ENCODE results near the gene SHH. TPM values are rescaled to one million over a fixed set of nuclear protein-coding genes. Genes with fewer than 3 reads are reported as not detected.

Gene SHH
- polyA plus RNA-seq, 1 donor (not counting 4 experiments of a cell fraction or from before 2014, with no cell fraction given) = not detected

GRCh38 chr7:155813546-155814315 lies 1.5 kb upstream of the SHH start:
- DNase-seq (ENCODE audit: low read depth, low spot score) (no peak), FAIRE-seq (no peak)
- no peak overlapping the region for H3K4me3 ChIP-seq (ENCODE audit: control insufficient read depth in 2 of 3, extremely low read depth in 1 of 3, insufficient read depth in 2 of 3, low read depth in 1 of 3, low read length in 3 of 3)
- TF ChIP-seq CTCF (optimal IDR thresholded peaks at IDR 0.05 in 1 of 3, IDR thresholded peaks at IDR 0.05 in 1 of 3, conservative IDR thresholded peaks at IDR 0.05 in 1 of 3; ENCODE audit: extremely low read depth in 1 of 3, insufficient read depth in 2 of 3, low read length in 3 of 3) (no peak), EZH2 (IDR thresholded peaks at IDR 0.05; ENCODE audit: low read length) (peak; percentile 53)
- dilution Hi-C loops (cut with MboI; ENCODE audit: extremely low pct_ligation_motif_present, low sequenced_read_pairs) = loop anchor here (25.0 kb wide), 1 partner anchor 874 kb away; no protein-coding TSS in a partner anchor
- no peaks in the 10 kb centered on the region for H3K9me1 ChIP-seq (ENCODE audit: control insufficient read depth, extremely low read depth, insufficient read depth, low read length)
- no peak overlapping the region for H2AFZ ChIP-seq (ENCODE audit: control insufficient read depth, low read length)
- H4K20me1 ChIP-seq (ENCODE audit: control insufficient read depth, extremely low read depth, insufficient read depth, low read length) = no peaks in the 10 kb centered on the region
- H3K4me2 ChIP-seq (ENCODE audit: control insufficient read depth, extremely low read depth, insufficient read depth, low read depth, low read length) = no peak overlapping the region
- H3K36me3 ChIP-seq (ENCODE audit: control insufficient read depth in 2 of 2, extremely low read depth in 1 of 2, insufficient read depth in 2 of 2, low read length in 2 of 2) = no peaks in the 10 kb centered on the region
- H3K79me2 ChIP-seq (ENCODE audit: control insufficient read depth, insufficient read depth, low read length) = no peaks in the 10 kb centered on the region
- no peaks in the 10 kb centered on the region for H3K9me3 ChIP-seq (ENCODE audit: control insufficient read depth, low read depth, low read length)
- no peak overlapping the region for H3K27ac ChIP-seq (ENCODE audit: control insufficient read depth, insufficient read depth, low read length)
- H3K4me1 ChIP-seq (ENCODE audit: control insufficient read depth, extremely low read depth, insufficient read depth, low read length) = peaks cover 4% of the 10 kb centered on the region
- H3K27me3 ChIP-seq (ENCODE audit: control insufficient read depth, extremely low read depth, insufficient read depth, low read length) = peaks cover 59% of the 10 kb centered on the region
- no peak overlapping the region for H3K9ac ChIP-seq (ENCODE audit: control insufficient read depth, extremely low read depth, insufficient read depth, low read length)

GRCh38 chr7:155813125-155813524 lies 862 bp upstream of the SHH start:
- TF ChIP-seq EZH2 (IDR thresholded peaks at IDR 0.05; ENCODE audit: low read length) = no peak
- TF ChIP-seq CTCF (optimal IDR thresholded peaks at IDR 0.05 in 1 of 3, IDR thresholded peaks at IDR 0.05 in 1 of 3, conservative IDR thresholded peaks at IDR 0.05 in 1 of 3; ENCODE audit: extremely low read depth in 1 of 3, insufficient read depth in 2 of 3, low read length in 3 of 3) = no peak
- Histone ChIP-seq H3K27me3 (ENCODE audit: control insufficient read depth, extremely low read depth, insufficient read depth, low read length) (peaks cover 65% of the 10 kb centered on the region), H3K36me3 (ENCODE audit: control insufficient read depth in 2 of 2, extremely low read depth in 1 of 2, insufficient read depth in 2 of 2, low read length in 2 of 2) (no peaks in the 10 kb centered on the region), H3K27ac (ENCODE audit: control insufficient read depth, insufficient read depth, low read length) (no peak overlapping the region), H2AFZ (ENCODE audit: control insufficient read depth, low read length) (no peak overlapping the region), H3K9me1 (ENCODE audit: control insufficient read depth, extremely low read depth, insufficient read depth, low read length) (no peaks in the 10 kb centered on the region), H3K9ac (ENCODE audit: control insufficient read depth, extremely low read depth, insufficient read depth, low read length) (no peak overlapping the region), H3K4me2 (ENCODE audit: control insufficient read depth, extremely low read depth, insufficient read depth, low read depth, low read length) (no peak overlapping the region), H3K9me3 (ENCODE audit: control insufficient read depth, low read depth, low read length) (no peaks in the 10 kb centered on the region), H4K20me1 (ENCODE audit: control insufficient read depth, extremely low read depth, insufficient read depth, low read length) (no peaks in the 10 kb centered on the region), H3K4me1 (ENCODE audit: control insufficient read depth, extremely low read depth, insufficient read depth, low read length) (peaks cover 4% of the 10 kb centered on the region), H3K4me3 (ENCODE audit: control insufficient read depth in 2 of 3, extremely low read depth in 1 of 3, insufficient read depth in 2 of 3, low read depth in 1 of 3, low read length in 3 of 3) (no peak overlapping the region), H3K79me2 (ENCODE audit: control insufficient read depth, insufficient read depth, low read length) (no peaks in the 10 kb centered on the region)
- DNase-seq (ENCODE audit: low read depth, low spot score) = no peak
- no peak for FAIRE-seq
- dilution Hi-C loops (cut with MboI; ENCODE audit: extremely low pct_ligation_motif_present, low sequenced_read_pairs) = loop anchor here (25.0 kb wide), 1 partner anchor 874 kb away; no protein-coding TSS in a partner anchor
